Endothelial cell of umbilical vein (primary cell): ENCODE data around the gene AADACL4. TPM values are rescaled to one million over a fixed set of nuclear protein-coding genes. Genes with fewer than 3 reads are reported as not detected.

Source experiments
- BruUV-seq: library from RNA; stranded (reverse); fragments of 400-500 nt; replicated peaks from 2 replicates; lab custom pipeline; 2021; lab: Mats Ljungman, UMichigan
- CTCF ChIA-PET: fragments of 300-600, 350-600 bp; sonication (Branson Sonifier 250); formaldehyde crosslinking; loops from one replicate; lab custom pipeline; 2021; ENCODE audit warnings: antibody characterized with exemption, inconsistent platforms; lab: Charles Lee
- POLR2A ChIA-PET: fragments of 300-600, 350-600 bp; sonication (Branson Sonifier 250); formaldehyde crosslinking; loops from one replicate; lab custom pipeline; 2021; ENCODE audit warnings: antibody characterized with exemption, inconsistent platforms; lab: Charles Lee
- DNase-seq: peaks from one replicate; pipeline ENCODE4 v3.0.0-alpha.2; 2011; ENCODE audit warnings: low read depth, low spot score
- FAIRE-seq: peaks from 2 replicates; lab custom pipeline; 2011; peaks lifted over from hg19 to GRCh38; lab: Jason Lieb, UNC
- H2AFZ ChIP-seq: 2 replicates; pipeline ENCODE4 v1.6.0; 2012; ENCODE audit warnings: low read depth, low read length, control low read depth, inconsistent platforms
- H3K27ac ChIP-seq: 2 replicates; pipeline ENCODE4 v1.5.1; 2011; ENCODE audit warnings: low read depth, mild to moderate bottlenecking, control low read depth, low read length, moderate library complexity; ENCODE audit not compliant: insufficient read depth
- H3K27me3 ChIP-seq, 2 experiments: 2 replicates each; pipeline versions ENCODE4 v1.6.0 to v1.6.1; 2011; ENCODE audit warnings: low read length in 2 of 2, mixed read lengths in 1 of 2; ENCODE audit not compliant: control insufficient read depth in 2 of 2, insufficient read depth in 2 of 2
- H3K36me3 ChIP-seq, 2 experiments: 2 replicates in 1 of 2; 3 replicates in 1 of 2; pipeline ENCODE4 v1.5.1; 2011; ENCODE audit warnings: low read length in 2 of 2, mild to moderate bottlenecking in 1 of 2, moderate library complexity in 1 of 2; ENCODE audit not compliant: control insufficient read depth in 2 of 2, insufficient read depth in 2 of 2; ENCODE audit errors: extremely low read depth in 1 of 2
- H3K4me1 ChIP-seq: 3 replicates; pipeline ENCODE4 v1.5.1; 2011; ENCODE audit warnings: mild to moderate bottlenecking, low read length; ENCODE audit not compliant: control insufficient read depth, insufficient read depth; ENCODE audit errors: extremely low read depth
- H3K4me2 ChIP-seq: 2 replicates; pipeline ENCODE4 v1.6.1; 2011; ENCODE audit warnings: low read length, control low read depth, mixed read lengths; ENCODE audit not compliant: insufficient read depth
- H3K4me3 ChIP-seq, 3 experiments: fragments of 200-600 bp in 1 of 3; sonication (generic), shearing (Covaris generic) in 1 of 3; replicated peaks in 1 of 3; 2 replicates each; pipeline ENCODE4 v1.5.1; 2011 to 2016; ENCODE audit warnings: control low read depth in 3 of 3, low read length in 3 of 3, mild to moderate bottlenecking in 2 of 3, inconsistent platforms in 1 of 3, low read depth in 1 of 3, moderate library complexity in 1 of 3; ENCODE audit not compliant: insufficient read depth in 1 of 3
- H3K79me2 ChIP-seq: 2 replicates; pipeline ENCODE4 v1.6.0; 2012; ENCODE audit warnings: low read length, inconsistent platforms; ENCODE audit not compliant: control insufficient read depth, insufficient read depth
- H3K9ac ChIP-seq: replicated peaks from 2 replicates; pipeline ENCODE3; 2011; ENCODE audit warnings: low read length, control low read depth; ENCODE audit not compliant: insufficient read depth; ENCODE audit errors: extremely low read depth
- H3K9me1 ChIP-seq: replicated peaks from 3 replicates; pipeline ENCODE4 v1.6.0; 2011; ENCODE audit warnings: mild to moderate bottlenecking, low read length; ENCODE audit not compliant: control insufficient read depth, insufficient read depth; ENCODE audit errors: extremely low read depth
- H3K9me3 ChIP-seq: replicated peaks from 2 replicates; pipeline ENCODE4 v1.5.1; 2012; ENCODE audit warnings: low read length, inconsistent platforms; ENCODE audit not compliant: control insufficient read depth, insufficient read depth
- H4K20me1 ChIP-seq: replicated peaks from 2 replicates; pipeline ENCODE3; 2011; ENCODE audit warnings: mild to moderate bottlenecking, low read length; ENCODE audit not compliant: control insufficient read depth, insufficient read depth; ENCODE audit errors: extremely low read depth
- CTCF ChIP-seq, 2 donors: IDR thresholded peaks; 1 replicate in 1 of 2; 2 replicates in 1 of 2; pipeline ENCODE4 v1.5.1; 2011; ENCODE audit warnings: low read length in 2 of 2, mild to moderate bottlenecking in 2 of 2, moderate library complexity in 2 of 2, control low read depth in 1 of 2, inconsistent platforms in 1 of 2, low read depth in 1 of 2; ENCODE audit not compliant: insufficient read depth in 1 of 2; ENCODE audit errors: extremely low read depth in 1 of 2
- EZH2 ChIP-seq: IDR thresholded peaks from 2 replicates; pipeline ENCODE4 v1.6.1; 2012; ENCODE audit warnings: borderline replicate concordance, low read depth, mild to moderate bottlenecking, moderate library complexity, low read length, inconsistent platforms; ENCODE audit not compliant: severe bottlenecking
- FOS ChIP-seq: IDR thresholded peaks from 2 replicates; pipeline ENCODE4 v1.6.1; 2011; ENCODE audit warnings: mild to moderate bottlenecking, low read length, moderate library complexity, borderline replicate concordance; ENCODE audit not compliant: insufficient read depth
- GATA2 ChIP-seq: IDR thresholded peaks from 2 replicates; pipeline ENCODE4 v1.7.0; 2011; ENCODE audit warnings: low read depth, mild to moderate bottlenecking, moderate library complexity, mixed read lengths, low read length; ENCODE audit not compliant: insufficient read length, insufficient read depth
- JUN ChIP-seq: IDR thresholded peaks from 2 replicates; pipeline ENCODE4 v1.6.1; 2011; ENCODE audit warnings: borderline replicate concordance, low read depth; ENCODE audit not compliant: insufficient read length, insufficient read depth
- MYC ChIP-seq: IDR thresholded peaks from one replicate; pipeline ENCODE4 v1.6.1; 2011; ENCODE audit warnings: mild to moderate bottlenecking, low read depth, low read length
- POLR2A ChIP-seq: IDR thresholded peaks from 2 replicates; pipeline ENCODE4 v1.6.1; 2012; ENCODE audit warnings: low read depth, mild to moderate bottlenecking, control low read depth, low read length
- POLR2AphosphoS5 ChIP-seq: IDR thresholded peaks from 2 replicates; pipeline ENCODE4 v1.6.1; 2012; ENCODE audit warnings: low read depth, mild to moderate bottlenecking, control low read depth, low read length, moderate library complexity; ENCODE audit not compliant: insufficient read depth
- dilution Hi-C: fragments of 300-500 bp; cut with MboI; formaldehyde crosslinking; loops from one replicate; pipeline ENCODE4 v1.15.0; 2019; ENCODE audit warnings: low sequenced_read_pairs; ENCODE audit not compliant: extremely low pct_ligation_motif_present
- intact Hi-C: fragments of 100-400 bp; cut with micrococcal nuclease; formaldehyde crosslinking; loops from one replicate; pipeline ENCODE4 v1.10.0; 2022
- polyA plus RNA-seq, 4 experiments: library from polyadenylated mRNA; depleted of rRNA in 3 of 4; stranded (reverse) in 3 of 4; unstranded in 1 of 4; fragments of >200 nt; gene quantifications; 2 replicates each; pipeline versions ENCODE4 v1.2.1 to v1.2.3, GENCODE V29; 2011 to 2012; ENCODE audit warnings: missing spikeins in 1 of 4
- total RNA-seq: library from RNA; stranded (reverse); gene quantifications from 2 replicates; pipeline ENCODE4 v1.2.3, GENCODE V29; 2021
- TF ChIP-seq, protein P1 (sequence below): IDR thresholded peaks from 2 replicates; pipeline ENCODE4 v1.6.1; 2011; ENCODE audit not compliant: insufficient read depth, insufficient read length

AADACL4 gene
- total and polyA plus RNA-seq, 2 donors (not counting 3 experiments of a cell fraction or from before 2014, with no cell fraction given): not detected

- Histone ChIP-seq H4K20me1 (no peaks in the 10 kb centered on the region), H3K79me2 (no peaks in the 10 kb centered on the region), H3K4me3 (no peak overlapping the region), H3K9me1 (no peaks in the 10 kb centered on the region), H3K4me1 (no peaks in the 10 kb centered on the region), H2AFZ (no peak overlapping the region), H3K27me3 (peaks cover 0 to 5% of the 10 kb centered on the region in 2 experiments), H3K9ac (no peak overlapping the region), H3K36me3 (no peaks in the 10 kb centered on the region), H3K4me2 (no peak overlapping the region), H3K27ac (no peak overlapping the region), H3K9me3 (no peaks in the 10 kb centered on the region)
- dilution Hi-C loops: no loop called here
- intact Hi-C loops: no loop called here
- ChIA-PET CTCF (interaction anchor here (1.6 kb wide), 1 partner anchor 11 kb away, joined by 9 read pairs; no protein-coding TSS in a partner anchor), POLR2A (no interaction called here)
- no TSS peak for BruUV-seq
- DNase-seq (no peak), FAIRE-seq (no peak)
- no peak for TF ChIP-seq JUN
- no peak for TF ChIP-seq EZH2
- TF ChIP-seq MYC: no peak
- no peak for TF ChIP-seq POLR2A
- no peak for TF ChIP-seq CTCF (IDR thresholded peaks at IDR 0.05; ENCODE audit: extremely low read depth in 1 of 2, insufficient read depth in 1 of 2, low read depth in 1 of 2, low read length in 2 of 2)
- no peak for TF ChIP-seq POLR2AphosphoS5
- TF ChIP-seq, protein P1, sequence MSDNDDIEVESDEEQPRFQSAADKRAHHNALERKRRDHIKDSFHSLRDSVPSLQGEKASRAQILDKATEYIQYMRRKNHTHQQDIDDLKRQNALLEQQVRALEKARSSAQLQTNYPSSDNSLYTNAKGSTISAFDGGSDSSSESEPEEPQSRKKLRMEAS: no peak
- no peak for TF ChIP-seq FOS
- no peak for TF ChIP-seq GATA2
These were observed 25.7 kb downstream of the AADACL4 start for GRCh38 chr1:12669529-12670068.
